ENCODE measurements around the gene F8.

GRCh38 chrX:154806837-154807501 is 215.6 kb downstream of the F8 start:
- TF ChIP-seq, protein P1, sequence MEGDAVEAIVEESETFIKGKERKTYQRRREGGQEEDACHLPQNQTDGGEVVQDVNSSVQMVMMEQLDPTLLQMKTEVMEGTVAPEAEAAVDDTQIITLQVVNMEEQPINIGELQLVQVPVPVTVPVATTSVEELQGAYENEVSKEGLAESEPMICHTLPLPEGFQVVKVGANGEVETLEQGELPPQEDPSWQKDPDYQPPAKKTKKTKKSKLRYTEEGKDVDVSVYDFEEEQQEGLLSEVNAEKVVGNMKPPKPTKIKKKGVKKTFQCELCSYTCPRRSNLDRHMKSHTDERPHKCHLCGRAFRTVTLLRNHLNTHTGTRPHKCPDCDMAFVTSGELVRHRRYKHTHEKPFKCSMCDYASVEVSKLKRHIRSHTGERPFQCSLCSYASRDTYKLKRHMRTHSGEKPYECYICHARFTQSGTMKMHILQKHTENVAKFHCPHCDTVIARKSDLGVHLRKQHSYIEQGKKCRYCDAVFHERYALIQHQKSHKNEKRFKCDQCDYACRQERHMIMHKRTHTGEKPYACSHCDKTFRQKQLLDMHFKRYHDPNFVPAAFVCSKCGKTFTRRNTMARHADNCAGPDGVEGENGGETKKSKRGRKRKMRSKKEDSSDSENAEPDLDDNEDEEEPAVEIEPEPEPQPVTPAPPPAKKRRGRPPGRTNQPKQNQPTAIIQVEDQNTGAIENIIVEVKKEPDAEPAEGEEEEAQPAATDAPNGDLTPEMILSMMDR (IDR thresholded peaks at IDR 0.05) = no peak
- TF ChIP-seq POLR2A (IDR thresholded peaks at IDR 0.05) (no peak), POLR2AphosphoS5 (IDR thresholded peaks at IDR 0.05) (no peak), EP300 (IDR thresholded peaks at IDR 0.05) (no peak)
